HS-5 (cell line): ENCODE measurements around the gene C1orf167.

ENCODE experiments used
- DNase-seq: peaks from one replicate; pipeline ENCODE4 v3.0.0-alpha.2; 2012; ENCODE audit warnings: low read depth

C1orf167 gene

GRCh38 chr1:11835441-11836225 lies 73.6 kb downstream of the C1orf167 start:
- no peak for DNase-seq

DNA sequence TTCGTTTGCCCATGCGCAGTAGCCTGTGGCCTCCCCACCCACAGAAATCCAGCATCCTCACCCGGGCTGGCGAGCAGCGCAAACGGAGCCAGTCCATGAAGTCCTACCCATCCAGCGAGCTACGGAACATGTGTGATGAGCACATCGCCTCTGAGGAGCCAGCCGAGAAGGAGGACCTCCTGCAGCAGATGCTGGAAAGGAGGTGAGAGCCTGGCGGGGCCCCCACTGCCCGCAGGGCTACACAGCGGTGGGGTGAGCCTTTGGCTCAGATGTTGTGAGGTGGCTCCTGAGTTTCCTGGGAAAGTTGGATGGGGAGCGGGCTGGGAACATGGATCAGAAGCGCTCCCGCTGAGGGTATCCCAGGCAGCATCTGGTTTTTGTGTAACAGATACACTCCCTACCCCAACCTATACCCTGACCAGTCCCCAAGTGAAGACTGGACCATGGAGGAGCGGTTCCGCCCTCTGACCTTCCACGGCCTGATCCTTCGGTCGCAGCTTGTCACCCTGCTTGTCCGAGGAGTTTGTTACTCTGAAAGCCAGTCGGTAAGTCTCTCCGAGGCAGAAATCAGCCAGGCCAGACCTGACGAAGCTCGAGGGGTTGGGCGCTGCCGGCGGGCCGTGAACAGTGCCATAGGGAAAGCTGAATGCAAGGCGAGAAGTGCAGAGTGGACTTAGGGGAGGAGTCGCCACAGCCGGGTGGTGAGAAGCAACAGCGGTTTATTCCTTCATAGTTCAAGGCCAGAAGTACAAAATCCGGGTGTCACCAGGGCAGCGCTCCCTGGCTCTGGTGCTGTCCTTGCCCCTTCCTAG lies 75.2 kb downstream of the C1orf167 start:
- DNase-seq, result no peak

- no peak for DNase-seq
Observed at GRCh38 chr1:11837767-11838348, 75.9 kb downstream of the C1orf167 start.

DNA sequence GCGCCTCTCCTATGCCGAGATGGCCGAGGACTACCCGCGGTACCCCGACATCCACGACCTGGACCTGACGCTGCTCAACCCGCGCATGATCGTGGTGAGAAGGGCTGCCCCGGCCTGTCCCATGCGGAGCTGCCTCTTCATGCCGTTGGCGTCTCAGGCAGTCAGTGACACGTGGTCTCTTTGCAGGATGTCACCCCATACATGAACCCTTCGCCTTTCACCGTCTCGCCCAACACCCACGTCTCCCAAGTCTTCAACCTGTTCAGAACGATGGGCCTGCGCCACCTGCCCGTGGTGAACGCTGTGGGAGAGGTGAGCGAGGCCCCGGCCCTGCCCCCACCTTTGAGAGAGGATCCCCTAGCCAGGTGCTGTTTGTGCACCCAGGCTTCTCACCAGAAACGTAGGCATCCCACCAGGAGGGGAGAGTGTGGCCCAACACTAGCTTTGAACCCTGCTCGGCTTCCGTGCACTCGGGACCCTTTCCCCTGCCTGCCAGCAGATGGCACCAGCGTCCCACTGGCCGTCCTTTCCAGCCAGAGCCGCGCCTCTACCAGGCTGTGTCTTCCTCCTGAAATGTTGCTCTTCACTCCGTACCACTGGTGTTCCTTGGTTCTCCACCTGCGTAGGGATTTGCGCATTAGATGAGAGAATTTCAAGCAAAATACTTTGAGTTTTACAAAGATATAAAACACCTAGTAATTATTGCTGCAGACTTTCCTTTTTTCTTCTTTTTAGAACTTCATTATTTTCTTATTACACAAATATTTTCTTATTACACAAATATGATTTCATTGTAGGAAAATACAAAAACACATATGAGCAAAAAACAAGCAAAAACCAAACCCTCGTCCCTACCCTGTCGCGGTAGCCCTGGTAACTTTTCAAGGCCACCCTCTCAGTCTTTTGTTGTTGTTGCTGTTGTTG lies 76.6 kb downstream of the C1orf167 start:
- peak; percentile 20 for DNase-seq
